GM23338 (cell line): ENCODE measurements around the gene AURKB.

Experiments used
- CTCF ChIP-seq, 2 experiments: fragments of 200-600 bp in 1 of 2; sonication (generic) in 1 of 2; conservative IDR thresholded peaks; 2 replicates each; pipeline versions ENCODE4 v1.5.1 to v1.6.1; 2016 to 2017; ENCODE audit warnings: antibody characterized with exemption in 2 of 2, low read depth in 2 of 2, mild to moderate bottlenecking in 2 of 2, moderate library complexity in 1 of 2
- EZH2 ChIP-seq: fragments of 200-600 bp; sonication (generic); IDR thresholded peaks from one replicate; pipeline ENCODE4 v1.8.0; 2017; ENCODE audit warnings: antibody characterized with exemption, mild to moderate bottlenecking, low read depth; ENCODE audit not compliant: unreplicated experiment
- EZH2phosphoT487 ChIP-seq: fragments of 200-600 bp; sonication (generic); IDR thresholded peaks from one replicate; pipeline ENCODE4 v1.8.1; 2018; ENCODE audit warnings: antibody characterized with exemption; ENCODE audit not compliant: unreplicated experiment
- JUNB ChIP-seq: IDR thresholded peaks from one replicate; pipeline ENCODE4 v1.6.1; 2016; ENCODE audit warnings: antibody characterized with exemption; ENCODE audit not compliant: unreplicated experiment
- POLR2AphosphoS5 ChIP-seq: IDR thresholded peaks from 2 replicates; pipeline ENCODE4 v1.6.1; 2016; ENCODE audit warnings: antibody characterized with exemption, low read depth
- TF ChIP-seq, protein P1 (sequence below): IDR thresholded peaks from one replicate; pipeline ENCODE4 v1.6.1; 2018; ENCODE audit warnings: antibody characterized with exemption; ENCODE audit not compliant: unreplicated experiment

DNA sequence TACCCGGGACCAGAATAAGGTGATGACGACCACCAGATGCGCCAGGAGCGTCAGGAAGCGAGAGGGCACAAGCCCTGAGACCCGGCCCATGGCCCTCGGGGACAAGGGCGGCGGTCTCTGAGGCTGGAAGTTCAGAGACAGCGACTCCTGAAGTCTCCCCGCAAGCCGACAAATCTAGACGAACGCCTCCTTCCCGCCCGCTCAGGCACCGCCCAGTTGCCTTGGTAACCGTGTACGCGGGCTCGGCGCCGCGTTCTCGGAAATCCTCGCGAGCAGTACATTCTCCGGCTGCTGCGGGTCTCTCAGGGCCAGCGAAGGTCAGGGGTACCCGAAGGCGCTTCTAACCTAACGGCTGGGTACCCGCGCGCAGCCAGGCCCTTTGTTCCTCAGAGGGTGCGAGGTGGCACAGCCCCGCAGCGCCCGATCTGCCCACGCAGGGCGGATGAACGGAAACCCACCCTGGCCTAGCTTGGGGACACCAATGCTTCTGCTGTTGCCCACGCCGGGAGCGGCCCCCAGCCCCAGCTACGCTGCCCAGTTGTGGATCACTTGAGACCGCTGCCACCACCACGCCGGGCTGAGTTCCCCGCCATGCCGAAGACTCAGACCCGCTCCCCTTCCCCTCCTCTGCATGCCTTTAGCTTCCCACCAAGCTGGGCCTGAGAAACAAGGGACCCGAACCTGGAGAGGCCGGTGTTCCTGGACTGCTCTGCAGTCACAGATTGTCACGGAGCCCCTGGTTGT is 34.0 kb downstream of the AURKB start, which contains the start of gene TMEM107:
- TF ChIP-seq EZH2: no peak
- TF ChIP-seq CTCF (conservative IDR thresholded peaks at IDR 0.05; ENCODE audit: low read depth in 2 of 2): no peak
- TF ChIP-seq, protein P1, sequence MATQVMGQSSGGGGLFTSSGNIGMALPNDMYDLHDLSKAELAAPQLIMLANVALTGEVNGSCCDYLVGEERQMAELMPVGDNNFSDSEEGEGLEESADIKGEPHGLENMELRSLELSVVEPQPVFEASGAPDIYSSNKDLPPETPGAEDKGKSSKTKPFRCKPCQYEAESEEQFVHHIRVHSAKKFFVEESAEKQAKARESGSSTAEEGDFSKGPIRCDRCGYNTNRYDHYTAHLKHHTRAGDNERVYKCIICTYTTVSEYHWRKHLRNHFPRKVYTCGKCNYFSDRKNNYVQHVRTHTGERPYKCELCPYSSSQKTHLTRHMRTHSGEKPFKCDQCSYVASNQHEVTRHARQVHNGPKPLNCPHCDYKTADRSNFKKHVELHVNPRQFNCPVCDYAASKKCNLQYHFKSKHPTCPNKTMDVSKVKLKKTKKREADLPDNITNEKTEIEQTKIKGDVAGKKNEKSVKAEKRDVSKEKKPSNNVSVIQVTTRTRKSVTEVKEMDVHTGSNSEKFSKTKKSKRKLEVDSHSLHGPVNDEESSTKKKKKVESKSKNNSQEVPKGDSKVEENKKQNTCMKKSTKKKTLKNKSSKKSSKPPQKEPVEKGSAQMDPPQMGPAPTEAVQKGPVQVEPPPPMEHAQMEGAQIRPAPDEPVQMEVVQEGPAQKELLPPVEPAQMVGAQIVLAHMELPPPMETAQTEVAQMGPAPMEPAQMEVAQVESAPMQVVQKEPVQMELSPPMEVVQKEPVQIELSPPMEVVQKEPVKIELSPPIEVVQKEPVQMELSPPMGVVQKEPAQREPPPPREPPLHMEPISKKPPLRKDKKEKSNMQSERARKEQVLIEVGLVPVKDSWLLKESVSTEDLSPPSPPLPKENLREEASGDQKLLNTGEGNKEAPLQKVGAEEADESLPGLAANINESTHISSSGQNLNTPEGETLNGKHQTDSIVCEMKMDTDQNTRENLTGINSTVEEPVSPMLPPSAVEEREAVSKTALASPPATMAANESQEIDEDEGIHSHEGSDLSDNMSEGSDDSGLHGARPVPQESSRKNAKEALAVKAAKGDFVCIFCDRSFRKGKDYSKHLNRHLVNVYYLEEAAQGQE: no peak
- peak; percentile 70 for TF ChIP-seq POLR2AphosphoS5
- TF ChIP-seq EZH2phosphoT487: no peak
- TF ChIP-seq JUNB: no peak
